ENCODE results near the gene SSTR5. TPM values are rescaled to one million over a fixed set of nuclear protein-coding genes. Genes with fewer than 3 reads are reported as not detected.
A peak's percentile ranks its signal among the peaks of the same experiment; 100 is the strongest.

The SSTR5 gene
- total and polyA plus RNA-seq, 4 donors: 0.38 to 0.96 (median 0.79) TPM

DNA sequence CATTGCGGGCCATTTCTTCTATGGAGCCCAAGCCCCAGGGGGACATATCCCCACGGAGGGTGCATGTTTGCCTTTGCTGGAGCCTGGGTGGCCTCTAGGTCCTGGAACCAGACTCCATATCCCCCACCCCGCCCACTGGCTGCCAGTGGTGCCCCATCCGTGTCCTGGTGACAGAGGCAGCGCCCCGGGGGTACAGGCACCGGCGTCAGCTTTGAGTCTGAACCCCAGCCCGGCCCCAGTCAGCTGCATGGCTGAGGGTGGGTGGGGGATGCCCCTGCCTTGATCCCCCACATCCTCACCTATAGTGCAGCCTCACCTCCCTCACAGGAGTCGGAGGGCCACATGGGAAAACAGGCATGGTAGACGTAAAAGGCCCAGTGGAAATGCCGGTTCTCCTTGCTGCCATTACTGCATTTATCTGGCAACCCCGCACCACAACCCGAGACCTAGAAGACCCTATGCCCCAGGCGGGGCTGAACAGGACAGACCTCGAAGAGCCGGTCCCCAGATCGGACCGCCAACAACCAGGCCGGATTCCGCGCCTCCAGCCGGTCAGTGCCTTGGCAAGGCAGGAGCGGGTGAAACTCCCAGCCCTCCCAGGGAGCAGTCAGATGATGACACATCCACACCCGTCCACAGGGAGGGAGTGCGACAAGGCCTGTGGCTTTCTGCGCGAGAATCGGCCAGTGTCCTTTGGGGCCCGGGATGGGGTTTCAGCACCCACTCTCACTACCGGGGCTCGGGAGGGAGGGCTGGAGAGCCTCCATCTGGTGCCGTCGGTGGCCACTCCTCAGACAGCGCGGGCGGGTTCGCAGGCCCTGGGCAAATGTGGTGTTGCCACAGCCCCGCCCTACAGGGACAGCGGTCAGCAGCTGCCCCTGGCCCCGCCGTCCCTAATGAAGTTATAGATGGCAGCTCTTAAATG lies 11.9 kb upstream of the SSTR5 start:
- 82% methylated on average over 31 of the region's 42 CpGs for WGBS (ENCODE audit: insufficient coverage)
- H3K36me3 ChIP-seq (ENCODE audit: control insufficient read depth, insufficient read depth, low read length): peaks cover 4% of the 10 kb centered on the region
- H3K4me1 ChIP-seq (ENCODE audit: control insufficient read depth, insufficient read depth, low read length): peaks cover 19% of the 10 kb centered on the region
- H3K9me3 ChIP-seq (ENCODE audit: control insufficient read depth, insufficient read depth, low read length): peaks cover 3% of the 10 kb centered on the region
- peaks cover 13% of the 10 kb centered on the region for H3K27me3 ChIP-seq (ENCODE audit: control insufficient read depth, insufficient read depth, low read length)
- no peak overlapping the region for H3K27ac ChIP-seq (ENCODE audit: low read depth, low read length)
- H3K4me3 ChIP-seq (ENCODE audit: low read depth, low read length): no peak overlapping the region
- DNase-seq (ENCODE audit: low read depth in 4 of 6, low spot score in 6 of 6): no peak

DNA sequence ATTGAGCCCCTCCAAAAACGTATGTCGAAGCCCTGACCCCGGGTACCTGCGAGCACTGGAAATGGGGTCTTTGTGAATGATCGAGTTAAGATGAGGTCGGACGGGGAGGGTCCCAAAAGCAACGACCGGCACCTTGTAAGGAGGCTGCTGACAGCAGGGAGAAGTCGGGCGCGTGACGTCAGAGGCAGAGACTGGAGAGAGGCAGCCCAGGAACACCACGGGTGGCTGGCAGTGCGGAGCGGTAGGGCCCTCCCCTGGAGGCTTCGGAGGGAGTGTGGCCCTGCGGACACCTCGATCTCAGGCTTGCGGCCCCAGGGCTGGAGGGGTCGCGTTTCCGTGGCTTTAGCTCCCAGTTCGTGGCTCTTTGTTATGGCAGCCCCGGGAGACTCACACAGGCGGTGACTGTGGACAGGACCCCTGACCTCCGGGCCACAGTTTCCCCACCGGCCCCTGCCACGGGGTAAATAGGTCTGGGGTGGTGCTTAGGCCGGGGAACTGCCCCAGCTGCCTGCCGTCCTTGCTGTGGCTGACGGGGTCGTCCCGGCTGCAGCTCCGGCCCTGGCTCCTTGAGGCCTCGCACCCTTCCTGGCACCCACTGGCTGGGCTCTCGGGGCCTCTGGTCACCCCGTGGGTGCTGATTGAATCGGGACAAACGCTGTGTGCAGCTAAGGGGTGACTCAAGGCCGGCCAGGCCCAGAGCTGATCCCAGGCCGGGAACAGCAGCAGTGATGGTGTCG lies 10.6 kb upstream of the SSTR5 start:
- no peak for DNase-seq (ENCODE audit: low read depth in 4 of 6, low spot score in 6 of 6)
- WGBS (ENCODE audit: insufficient coverage): 90% methylated on average over 43 of the region's 43 CpGs
- peaks cover 24% of the 10 kb centered on the region for H3K27me3 ChIP-seq (ENCODE audit: control insufficient read depth, insufficient read depth, low read length)
- peaks cover 3% of the 10 kb centered on the region for H3K9me3 ChIP-seq (ENCODE audit: control insufficient read depth, insufficient read depth, low read length)
- peaks cover 22% of the 10 kb centered on the region for H3K4me1 ChIP-seq (ENCODE audit: control insufficient read depth, insufficient read depth, low read length)
- no peak overlapping the region for H3K4me3 ChIP-seq (ENCODE audit: low read depth, low read length)
- H3K36me3 ChIP-seq (ENCODE audit: control insufficient read depth, insufficient read depth, low read length): peaks cover 2% of the 10 kb centered on the region
- no peak overlapping the region for H3K27ac ChIP-seq (ENCODE audit: low read depth, low read length)

DNA sequence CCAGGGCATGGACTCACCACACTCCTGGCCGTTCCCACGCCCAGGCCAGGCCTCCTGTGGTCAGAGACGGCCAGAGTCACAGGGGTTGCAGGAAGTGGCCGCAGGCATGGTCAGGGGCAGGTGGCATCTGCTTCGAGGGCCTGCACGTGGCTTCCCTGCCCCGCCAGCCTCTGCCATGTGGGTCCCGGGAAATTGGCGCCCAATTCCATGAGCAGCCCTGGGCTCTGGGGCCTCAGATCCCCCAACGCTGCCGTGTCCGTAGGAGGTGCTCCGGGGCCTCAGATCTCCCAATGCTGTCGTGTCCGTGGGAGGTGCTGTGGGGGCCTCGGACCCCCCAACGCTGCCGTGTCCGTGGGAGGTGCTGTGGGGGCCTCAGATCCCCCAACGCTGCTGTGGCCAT lies 9.7 kb upstream of the SSTR5 start:
- DNase-seq (ENCODE audit: low read depth in 4 of 6, low spot score in 6 of 6): no peak
- Histone ChIP-seq H3K27ac (ENCODE audit: low read depth, low read length) (no peak overlapping the region), H3K4me3 (ENCODE audit: low read depth, low read length) (no peak overlapping the region), H3K27me3 (ENCODE audit: control insufficient read depth, insufficient read depth, low read length) (peaks cover 27% of the 10 kb centered on the region), H3K9me3 (ENCODE audit: control insufficient read depth, insufficient read depth, low read length) (peaks cover 3% of the 10 kb centered on the region), H3K36me3 (ENCODE audit: control insufficient read depth, insufficient read depth, low read length) (peaks cover 2% of the 10 kb centered on the region), H3K4me1 (ENCODE audit: control insufficient read depth, insufficient read depth, low read length) (peaks cover 13% of the 10 kb centered on the region)
- WGBS (ENCODE audit: insufficient coverage): 85% methylated on average over 18 of the region's 20 CpGs

DNA sequence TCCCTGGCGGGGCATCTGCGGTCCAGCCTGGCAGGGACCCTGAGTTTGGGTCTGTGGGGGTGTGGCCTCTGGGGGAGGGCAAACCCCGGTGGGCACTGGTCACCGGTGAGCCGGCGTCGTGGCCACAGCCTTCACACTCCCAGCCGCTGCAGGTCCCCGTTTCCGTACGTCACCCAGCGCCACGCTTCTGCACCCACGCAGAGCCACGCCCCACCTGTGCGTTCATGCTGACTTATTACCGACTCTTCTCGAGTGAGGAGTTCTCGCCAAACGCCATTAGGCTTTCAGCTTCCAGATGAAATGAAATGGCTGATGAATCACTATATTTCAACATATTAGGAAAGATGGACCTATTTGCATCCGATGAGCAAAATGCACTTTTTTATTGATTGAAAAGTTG lies 8.8 kb upstream of the SSTR5 start:
- Histone ChIP-seq H3K27ac (ENCODE audit: low read depth, low read length) (no peak overlapping the region), H3K4me1 (ENCODE audit: control insufficient read depth, insufficient read depth, low read length) (peaks cover 12% of the 10 kb centered on the region), H3K9me3 (ENCODE audit: control insufficient read depth, insufficient read depth, low read length) (peaks cover 3% of the 10 kb centered on the region), H3K27me3 (ENCODE audit: control insufficient read depth, insufficient read depth, low read length) (peaks cover 27% of the 10 kb centered on the region), H3K36me3 (ENCODE audit: control insufficient read depth, insufficient read depth, low read length) (peaks cover 2% of the 10 kb centered on the region), H3K4me3 (ENCODE audit: low read depth, low read length) (no peak overlapping the region)
- DNase-seq (ENCODE audit: low read depth in 4 of 6, low spot score in 6 of 6): peak in 1 of 6 donors; percentile 67
- 87% methylated on average over 11 of the region's 21 CpGs for WGBS (ENCODE audit: insufficient coverage)

DNA sequence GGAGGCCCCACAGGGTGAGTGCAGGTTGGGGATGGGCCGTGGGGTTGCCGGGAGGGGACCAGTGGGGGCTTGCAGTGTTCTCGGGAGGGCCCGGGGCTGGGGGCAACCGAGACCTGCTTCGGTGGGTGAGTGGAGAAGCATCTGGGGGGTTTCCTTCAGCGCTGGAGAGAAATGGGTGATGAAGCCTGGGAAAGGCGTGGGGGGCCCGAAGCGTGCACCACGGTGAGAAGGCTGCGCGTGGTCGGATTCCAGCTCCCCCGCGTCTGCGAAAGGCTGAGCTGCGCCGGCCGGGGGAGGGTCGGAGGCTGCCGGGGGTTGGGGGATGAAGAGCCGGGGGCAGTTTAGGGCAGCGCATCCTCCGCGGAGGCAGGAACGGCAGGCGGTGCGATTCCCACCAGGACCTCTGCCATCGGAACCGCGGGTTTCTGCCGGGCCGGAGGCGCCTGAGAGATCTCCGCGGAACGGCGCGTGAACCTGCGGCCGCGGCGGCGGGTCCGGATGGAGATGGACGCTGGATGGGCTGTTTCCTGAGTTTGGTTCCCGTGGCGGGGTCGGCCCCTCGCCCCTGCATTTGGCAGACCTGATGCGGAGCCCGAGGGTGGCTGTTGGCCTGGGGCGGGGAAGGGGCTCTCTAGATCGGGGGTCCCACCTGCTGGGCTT lies 6.9 kb upstream of the SSTR5 start:
- H3K36me3 ChIP-seq (ENCODE audit: control insufficient read depth, insufficient read depth, low read length): peaks cover 2% of the 10 kb centered on the region
- peaks cover 37% of the 10 kb centered on the region for H3K27me3 ChIP-seq (ENCODE audit: control insufficient read depth, insufficient read depth, low read length)
- H3K4me3 ChIP-seq (ENCODE audit: low read depth, low read length): no peak overlapping the region
- H3K27ac ChIP-seq (ENCODE audit: low read depth, low read length): no peak overlapping the region
- H3K4me1 ChIP-seq (ENCODE audit: control insufficient read depth, insufficient read depth, low read length): peaks cover 18% of the 10 kb centered on the region
- DNase-seq (ENCODE audit: low read depth in 4 of 6, low spot score in 6 of 6): no peak
- 19% methylated on average over 55 of the region's 55 CpGs for WGBS (ENCODE audit: insufficient coverage)
- H3K9me3 ChIP-seq (ENCODE audit: control insufficient read depth, insufficient read depth, low read length): no peaks in the 10 kb centered on the region

DNA sequence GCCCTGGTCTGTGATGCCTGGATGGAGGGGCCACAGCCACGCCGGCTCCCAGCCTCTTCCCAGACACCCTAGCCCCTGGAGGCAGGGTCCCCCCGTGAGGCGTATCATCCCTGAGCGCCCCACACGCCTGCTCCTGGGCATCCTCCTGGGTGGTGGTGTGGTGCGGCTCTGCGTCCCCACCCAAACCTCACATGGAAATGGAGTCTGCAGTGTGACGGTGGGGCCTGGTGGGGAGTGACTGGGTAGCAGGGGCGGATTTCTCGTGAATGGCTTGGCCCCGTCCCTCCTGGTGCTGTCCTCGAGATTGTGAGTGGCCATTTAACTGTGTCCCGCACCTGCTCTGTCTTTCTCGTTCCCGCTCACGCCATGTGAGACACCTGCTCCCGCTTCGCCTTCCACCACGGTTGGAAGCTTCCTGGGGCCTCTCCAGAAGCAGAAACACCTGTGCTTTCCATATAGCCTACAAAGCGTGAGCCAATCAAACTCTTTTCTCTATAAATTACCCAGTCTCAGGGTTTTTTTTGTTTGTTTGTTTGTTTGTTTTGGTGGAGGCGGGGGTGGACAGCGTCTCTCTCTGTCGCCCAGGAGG lies 5.9 kb upstream of the SSTR5 start:
- Histone ChIP-seq H3K4me1 (ENCODE audit: control insufficient read depth, insufficient read depth, low read length) (peaks cover 25% of the 10 kb centered on the region), H3K9me3 (ENCODE audit: control insufficient read depth, insufficient read depth, low read length) (no peaks in the 10 kb centered on the region), H3K27ac (ENCODE audit: low read depth, low read length) (no peak overlapping the region), H3K27me3 (ENCODE audit: control insufficient read depth, insufficient read depth, low read length) (peaks cover 47% of the 10 kb centered on the region), H3K36me3 (ENCODE audit: control insufficient read depth, insufficient read depth, low read length) (peaks cover 2% of the 10 kb centered on the region), H3K4me3 (ENCODE audit: low read depth, low read length) (no peak overlapping the region)
- DNase-seq (ENCODE audit: low read depth in 4 of 6, low spot score in 6 of 6): no peak
- 48% methylated on average over 14 of the region's 24 CpGs for WGBS (ENCODE audit: insufficient coverage)

DNA sequence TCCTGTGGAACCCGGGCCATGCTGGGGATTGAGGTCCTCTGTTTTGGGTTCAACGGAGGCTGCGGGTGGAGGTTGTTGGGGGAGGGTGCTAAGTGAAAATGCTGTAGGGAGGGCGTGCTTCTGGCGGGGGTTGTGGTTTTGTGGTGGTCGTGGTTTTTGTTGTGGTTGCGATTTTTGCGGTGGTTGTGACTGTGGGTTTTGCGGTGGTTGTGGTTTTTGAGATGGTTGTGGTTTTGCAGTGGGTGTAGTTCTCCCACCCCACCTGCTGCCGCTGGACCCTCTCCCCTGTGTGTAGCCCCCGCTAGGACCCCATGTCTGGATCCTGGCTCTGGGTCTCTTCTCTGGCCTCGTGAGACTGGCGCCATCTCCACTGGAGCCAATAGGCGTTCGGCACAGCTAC lies 4.9 kb upstream of the SSTR5 start:
- peaks cover 2% of the 10 kb centered on the region for H3K36me3 ChIP-seq (ENCODE audit: control insufficient read depth, insufficient read depth, low read length)
- H3K27me3 ChIP-seq (ENCODE audit: control insufficient read depth, insufficient read depth, low read length): peaks cover 55% of the 10 kb centered on the region
- DNase-seq (ENCODE audit: low read depth in 4 of 6, low spot score in 6 of 6): no peak
- 87% methylated on average over 12 of the region's 15 CpGs for WGBS (ENCODE audit: insufficient coverage)
- H3K27ac ChIP-seq (ENCODE audit: low read depth, low read length): no peak overlapping the region
- H3K4me3 ChIP-seq (ENCODE audit: low read depth, low read length): no peak overlapping the region
- H3K4me1 ChIP-seq (ENCODE audit: control insufficient read depth, insufficient read depth, low read length): peaks cover 32% of the 10 kb centered on the region
- H3K9me3 ChIP-seq (ENCODE audit: control insufficient read depth, insufficient read depth, low read length): no peaks in the 10 kb centered on the region

DNA sequence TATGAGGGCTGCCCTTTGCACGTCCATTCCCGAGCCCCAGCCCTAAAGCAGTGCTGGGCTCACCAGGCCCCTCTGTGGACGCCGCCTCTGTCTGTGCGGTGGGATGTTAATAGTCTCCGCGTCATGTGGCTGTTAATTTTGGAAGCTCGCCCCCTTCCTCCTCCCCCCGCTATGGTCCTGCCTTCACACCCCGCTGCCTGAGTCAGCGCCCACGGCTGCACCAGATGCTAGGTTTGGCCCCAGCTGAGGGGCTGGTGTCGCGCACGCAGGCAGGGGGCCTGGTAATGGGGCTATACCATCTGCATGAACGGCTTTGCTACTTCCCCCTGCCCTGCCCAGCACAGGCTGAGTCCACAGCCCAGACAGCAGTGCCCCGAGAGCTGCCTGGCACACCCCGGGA lies 4.1 kb upstream of the SSTR5 start:
- H3K4me1 ChIP-seq (ENCODE audit: control insufficient read depth, insufficient read depth, low read length): peaks cover 32% of the 10 kb centered on the region
- H3K36me3 ChIP-seq (ENCODE audit: control insufficient read depth, insufficient read depth, low read length): no peaks in the 10 kb centered on the region
- no peak overlapping the region for H3K4me3 ChIP-seq (ENCODE audit: low read depth, low read length)
- no peaks in the 10 kb centered on the region for H3K9me3 ChIP-seq (ENCODE audit: control insufficient read depth, insufficient read depth, low read length)
- peaks cover 62% of the 10 kb centered on the region for H3K27me3 ChIP-seq (ENCODE audit: control insufficient read depth, insufficient read depth, low read length)
- DNase-seq (ENCODE audit: low read depth in 4 of 6, low spot score in 6 of 6): peak in 1 of 6 donors; percentile 65
- WGBS (ENCODE audit: insufficient coverage): 49% methylated on average over 18 of the region's 18 CpGs
- no peak overlapping the region for H3K27ac ChIP-seq (ENCODE audit: low read depth, low read length)

DNA sequence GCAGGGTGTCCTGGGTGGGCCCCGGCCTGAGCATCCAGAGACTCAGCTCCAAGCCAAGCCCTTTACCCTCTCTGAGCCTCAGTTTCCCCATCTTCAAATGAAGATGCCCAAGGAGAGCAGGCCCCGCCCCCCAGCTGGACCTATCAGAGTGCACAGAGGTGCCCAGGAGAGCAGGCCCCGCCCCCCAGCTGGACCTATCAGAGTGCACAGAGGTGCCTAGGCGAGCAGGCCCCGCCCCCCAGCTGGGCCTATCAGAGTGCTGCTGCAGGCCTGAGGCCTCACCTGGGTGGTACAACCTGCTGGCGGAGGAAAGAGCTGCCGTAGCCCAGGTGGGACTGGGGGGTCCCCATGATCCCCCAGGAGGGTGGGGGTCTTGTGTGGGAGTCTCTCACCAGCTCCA lies 3.4 kb upstream of the SSTR5 start:
- Histone ChIP-seq H3K27ac (ENCODE audit: low read depth, low read length) (no peak overlapping the region), H3K36me3 (ENCODE audit: control insufficient read depth, insufficient read depth, low read length) (no peaks in the 10 kb centered on the region), H3K9me3 (ENCODE audit: control insufficient read depth, insufficient read depth, low read length) (no peaks in the 10 kb centered on the region), H3K4me3 (ENCODE audit: low read depth, low read length) (no peak overlapping the region), H3K4me1 (ENCODE audit: control insufficient read depth, insufficient read depth, low read length) (peaks cover 29% of the 10 kb centered on the region), H3K27me3 (ENCODE audit: control insufficient read depth, insufficient read depth, low read length) (peaks cover 68% of the 10 kb centered on the region)
- 91% methylated on average over 4 of the region's 7 CpGs for WGBS (ENCODE audit: insufficient coverage)
- no peak for DNase-seq (ENCODE audit: low read depth in 4 of 6, low spot score in 6 of 6)

Data from spinal cord (tissue), 10 donors.